SK-N-SH treated with all-trans-retinoic acid at 6 μM for 48 hours (cell line): Measurements from ENCODE around the gene CFTR.

Experiments used
- ATAC-seq: fragments of 200-7000 bp; cut with Tn5 transposase; 3 replicates; pipeline ENCODE4 v1.9.1; 2020; ENCODE audit warnings: mild to moderate bottlenecking, moderate library complexity
- ARNTL ChIP-seq: fragments of 450-650 bp; formaldehyde crosslinking; IDR thresholded peaks from 2 replicates; pipeline ENCODE4 v1.5.0; 2020; ENCODE audit warnings: low read depth, mild to moderate bottlenecking, moderate library complexity, borderline replicate concordance
- BACH2 ChIP-seq: fragments of 250-450 bp; sonication (Bioruptor Pico); IDR thresholded peaks from 2 replicates; pipeline ENCODE4 v1.9.0; 2021; ENCODE audit warnings: mild to moderate bottlenecking, borderline replicate concordance
- CREB5 ChIP-seq: fragments of 250-450 bp; sonication (Bioruptor Pico); IDR thresholded peaks from 2 replicates; pipeline ENCODE4 v1.5.1; 2020; ENCODE audit warnings: low read depth, mild to moderate bottlenecking, moderate library complexity
- CSDC2 ChIP-seq: fragments of 250-450 bp; sonication (Bioruptor Pico); IDR thresholded peaks from 2 replicates; pipeline ENCODE4 v1.5.0; 2020; ENCODE audit warnings: mild to moderate bottlenecking, moderate library complexity
- ESRRG ChIP-seq: fragments of 250-450 bp; sonication (Bioruptor Pico); IDR thresholded peaks from 2 replicates; pipeline ENCODE4 v1.6.1; 2021; ENCODE audit warnings: mild to moderate bottlenecking
- GLIS3 ChIP-seq: fragments of 250-450 bp; sonication (Bioruptor Pico); IDR thresholded peaks from 2 replicates; pipeline ENCODE4 v1.5.0; 2020; ENCODE audit warnings: mild to moderate bottlenecking, moderate library complexity
- ISL1 ChIP-seq: fragments of 250-450 bp; sonication (Bioruptor Pico); IDR thresholded peaks from 2 replicates; pipeline ENCODE4 v2.1.2; 2022; ENCODE audit warnings: mild to moderate bottlenecking, moderate library complexity
- OSR1 ChIP-seq: fragments of 250-450 bp; sonication (Bioruptor Pico); IDR thresholded peaks from 2 replicates; pipeline ENCODE4 v1.8.0; 2022; ENCODE audit warnings: moderate library complexity, mild to moderate bottlenecking, inconsistent platforms
- PATZ1 ChIP-seq: fragments of 250-450 bp; sonication (Bioruptor Pico); IDR thresholded peaks from 2 replicates; pipeline ENCODE4 v1.8.0; 2020; ENCODE audit warnings: mild to moderate bottlenecking, moderate library complexity, borderline replicate concordance
- PPARA ChIP-seq: fragments of 250-450 bp; sonication (Bioruptor Pico); IDR thresholded peaks from 2 replicates; pipeline ENCODE4 v1.5.0; 2020; ENCODE audit warnings: mild to moderate bottlenecking, borderline replicate concordance
- RARB ChIP-seq: fragments of 250-450 bp; sonication (Bioruptor Pico); IDR thresholded peaks from 2 replicates; pipeline ENCODE4 v1.8.0; 2021; ENCODE audit warnings: mild to moderate bottlenecking, moderate library complexity
- SNAI2 ChIP-seq: fragments of 250-450 bp; sonication (Bioruptor Pico); IDR thresholded peaks from 2 replicates; pipeline ENCODE4 v1.5.0; 2020; ENCODE audit warnings: mild to moderate bottlenecking, moderate library complexity
- TCF4 ChIP-seq: fragments of 250-450 bp; sonication (Bioruptor Pico); IDR thresholded peaks from 2 replicates; pipeline ENCODE4 v1.8.0; 2021; ENCODE audit warnings: mild to moderate bottlenecking, moderate library complexity, borderline replicate concordance
- TOX ChIP-seq: fragments of 250-450 bp; sonication (Bioruptor Pico); IDR thresholded peaks from 2 replicates; pipeline ENCODE4 v1.8.0; 2021; ENCODE audit warnings: mild to moderate bottlenecking, moderate library complexity, borderline replicate concordance
- ZC3H10 ChIP-seq: fragments of 250-450 bp; sonication (Bioruptor Pico); IDR thresholded peaks from 2 replicates; pipeline ENCODE4 v1.5.1; 2021; ENCODE audit warnings: mild to moderate bottlenecking, moderate library complexity
- ZFP3 ChIP-seq: fragments of 250-450 bp; sonication (Bioruptor Pico); IDR thresholded peaks from 2 replicates; pipeline ENCODE4 v1.5.0; 2020; ENCODE audit warnings: mild to moderate bottlenecking, moderate library complexity
- ZFP30 ChIP-seq: fragments of 450-650 bp; formaldehyde crosslinking; IDR thresholded peaks from 2 replicates; pipeline ENCODE4 v1.5.0; 2022; ENCODE audit warnings: mild to moderate bottlenecking, moderate library complexity
- ZNF565 ChIP-seq: fragments of 450-650 bp; formaldehyde crosslinking; conservative IDR thresholded peaks from 2 replicates; pipeline ENCODE4 v1.5.0; 2020; ENCODE audit warnings: low read depth, mild to moderate bottlenecking, moderate library complexity
- ZNF8 ChIP-seq: fragments of 450-650 bp; formaldehyde crosslinking; IDR thresholded peaks from 2 replicates; pipeline ENCODE4 v1.5.0; 2020; ENCODE audit warnings: mild to moderate bottlenecking, moderate library complexity
- TF ChIP-seq, protein P1 (sequence below): fragments of 250-450 bp; sonication (Bioruptor Pico); IDR thresholded peaks from 2 replicates; pipeline ENCODE4 v1.8.0; 2021; ENCODE audit warnings: low read depth, mild to moderate bottlenecking, moderate library complexity, borderline replicate concordance
- TF ChIP-seq, protein P2 (sequence below): fragments of 250-450 bp; sonication (Bioruptor Pico); IDR thresholded peaks from 2 replicates; pipeline ENCODE4 v1.5.1; 2021; ENCODE audit warnings: mild to moderate bottlenecking, moderate library complexity
- TF ChIP-seq, protein P3 (sequence below): fragments of 250-450 bp; sonication (Bioruptor Pico); IDR thresholded peaks from 2 replicates; pipeline ENCODE4 v1.5.0; 2020; ENCODE audit warnings: mild to moderate bottlenecking, moderate library complexity

CFTR gene

DNA sequence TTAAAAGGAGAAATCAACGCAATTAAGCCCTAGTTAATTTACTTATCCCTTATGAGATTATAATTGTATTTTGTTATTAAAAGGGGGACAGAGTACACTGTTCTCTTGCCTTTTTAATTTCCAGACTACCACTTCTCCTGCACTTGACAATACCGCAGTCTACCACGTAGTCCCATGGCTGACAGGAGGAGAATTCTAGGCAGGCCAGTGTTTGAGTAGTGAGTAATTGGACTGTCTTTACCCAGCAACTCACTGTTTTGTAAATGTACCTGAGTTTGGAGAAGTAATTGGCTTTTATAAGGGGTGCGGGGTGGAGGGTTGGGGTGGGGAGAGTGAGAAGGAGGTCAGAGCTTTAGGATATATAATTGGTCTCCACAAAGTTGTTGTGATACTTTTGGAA is 85.4 kb downstream of the CFTR start:
- no peak for ATAC-seq
- TF ChIP-seq ZC3H10 (no peak), BACH2 (CRISPR knock-in tag) (no peak), ISL1 (no peak), PATZ1 (CRISPR knock-in tag) (no peak), OSR1 (CRISPR knock-in tag) (no peak), TCF4 (CRISPR knock-in tag) (no peak), CREB5 (CRISPR knock-in tag) (no peak), TOX (no peak), ZNF8 (CRISPR knock-in tag) (no peak), GLIS3 (CRISPR knock-in tag) (no peak), CSDC2 (CRISPR knock-in tag) (no peak)

GRCh38 chr7:117567781-117568180 is 88.0 kb downstream of the CFTR start:
- TF ChIP-seq, protein P1, sequence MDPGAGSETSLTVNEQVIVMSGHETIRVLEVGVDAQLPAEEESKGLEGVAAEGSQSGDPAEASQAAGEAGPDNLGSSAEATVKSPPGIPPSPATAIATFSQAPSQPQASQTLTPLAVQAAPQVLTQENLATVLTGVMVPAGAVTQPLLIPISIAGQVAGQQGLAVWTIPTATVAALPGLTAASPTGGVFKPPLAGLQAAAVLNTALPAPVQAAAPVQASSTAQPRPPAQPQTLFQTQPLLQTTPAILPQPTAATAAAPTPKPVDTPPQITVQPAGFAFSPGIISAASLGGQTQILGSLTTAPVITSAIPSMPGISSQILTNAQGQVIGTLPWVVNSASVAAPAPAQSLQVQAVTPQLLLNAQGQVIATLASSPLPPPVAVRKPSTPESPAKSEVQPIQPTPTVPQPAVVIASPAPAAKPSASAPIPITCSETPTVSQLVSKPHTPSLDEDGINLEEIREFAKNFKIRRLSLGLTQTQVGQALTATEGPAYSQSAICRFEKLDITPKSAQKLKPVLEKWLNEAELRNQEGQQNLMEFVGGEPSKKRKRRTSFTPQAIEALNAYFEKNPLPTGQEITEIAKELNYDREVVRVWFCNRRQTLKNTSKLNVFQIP (CRISPR knock-in tag): no peak
- TF ChIP-seq ZFP30 (CRISPR knock-in tag) (no peak), OSR1 (CRISPR knock-in tag) (no peak), PPARA (CRISPR knock-in tag) (no peak), ESRRG (no peak), BACH2 (CRISPR knock-in tag) (no peak), ZFP3 (no peak), TCF4 (CRISPR knock-in tag) (no peak), ISL1 (no peak), GLIS3 (CRISPR knock-in tag) (no peak), TOX (no peak), ZNF565 (no peak), RARB (CRISPR knock-in tag) (no peak), PATZ1 (CRISPR knock-in tag) (no peak), SNAI2 (CRISPR knock-in tag) (no peak), ARNTL (CRISPR knock-in tag) (no peak), CREB5 (CRISPR knock-in tag) (no peak), CSDC2 (CRISPR knock-in tag) (no peak)
- TF ChIP-seq, protein P2, sequence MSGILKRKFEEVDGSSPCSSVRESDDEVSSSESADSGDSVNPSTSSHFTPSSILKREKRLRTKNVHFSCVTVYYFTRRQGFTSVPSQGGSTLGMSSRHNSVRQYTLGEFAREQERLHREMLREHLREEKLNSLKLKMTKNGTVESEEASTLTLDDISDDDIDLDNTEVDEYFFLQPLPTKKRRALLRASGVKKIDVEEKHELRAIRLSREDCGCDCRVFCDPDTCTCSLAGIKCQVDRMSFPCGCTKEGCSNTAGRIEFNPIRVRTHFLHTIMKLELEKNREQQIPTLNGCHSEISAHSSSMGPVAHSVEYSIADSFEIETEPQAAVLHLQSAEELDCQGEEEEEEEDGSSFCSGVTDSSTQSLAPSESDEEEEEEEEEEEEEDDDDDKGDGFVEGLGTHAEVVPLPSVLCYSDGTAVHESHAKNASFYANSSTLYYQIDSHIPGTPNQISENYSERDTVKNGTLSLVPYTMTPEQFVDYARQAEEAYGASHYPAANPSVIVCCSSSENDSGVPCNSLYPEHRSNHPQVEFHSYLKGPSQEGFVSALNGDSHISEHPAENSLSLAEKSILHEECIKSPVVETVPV: no peak
- TF ChIP-seq, protein P3, sequence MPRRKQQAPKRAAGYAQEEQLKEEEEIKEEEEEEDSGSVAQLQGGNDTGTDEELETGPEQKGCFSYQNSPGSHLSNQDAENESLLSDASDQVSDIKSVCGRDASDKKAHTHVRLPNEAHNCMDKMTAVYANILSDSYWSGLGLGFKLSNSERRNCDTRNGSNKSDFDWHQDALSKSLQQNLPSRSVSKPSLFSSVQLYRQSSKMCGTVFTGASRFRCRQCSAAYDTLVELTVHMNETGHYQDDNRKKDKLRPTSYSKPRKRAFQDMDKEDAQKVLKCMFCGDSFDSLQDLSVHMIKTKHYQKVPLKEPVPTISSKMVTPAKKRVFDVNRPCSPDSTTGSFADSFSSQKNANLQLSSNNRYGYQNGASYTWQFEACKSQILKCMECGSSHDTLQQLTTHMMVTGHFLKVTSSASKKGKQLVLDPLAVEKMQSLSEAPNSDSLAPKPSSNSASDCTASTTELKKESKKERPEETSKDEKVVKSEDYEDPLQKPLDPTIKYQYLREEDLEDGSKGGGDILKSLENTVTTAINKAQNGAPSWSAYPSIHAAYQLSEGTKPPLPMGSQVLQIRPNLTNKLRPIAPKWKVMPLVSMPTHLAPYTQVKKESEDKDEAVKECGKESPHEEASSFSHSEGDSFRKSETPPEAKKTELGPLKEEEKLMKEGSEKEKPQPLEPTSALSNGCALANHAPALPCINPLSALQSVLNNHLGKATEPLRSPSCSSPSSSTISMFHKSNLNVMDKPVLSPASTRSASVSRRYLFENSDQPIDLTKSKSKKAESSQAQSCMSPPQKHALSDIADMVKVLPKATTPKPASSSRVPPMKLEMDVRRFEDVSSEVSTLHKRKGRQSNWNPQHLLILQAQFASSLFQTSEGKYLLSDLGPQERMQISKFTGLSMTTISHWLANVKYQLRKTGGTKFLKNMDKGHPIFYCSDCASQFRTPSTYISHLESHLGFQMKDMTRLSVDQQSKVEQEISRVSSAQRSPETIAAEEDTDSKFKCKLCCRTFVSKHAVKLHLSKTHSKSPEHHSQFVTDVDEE (CRISPR knock-in tag): no peak
- TF ChIP-seq, all 23 proteins: peak for 0
- no peak for ATAC-seq
